ENCODE measurements around the gene LILRB3. TPM values are rescaled to one million over a fixed set of nuclear protein-coding genes. Genes with fewer than 3 reads are reported as not detected.
"Not testable (repeated sequence)": the region's sequence is repeated elsewhere in the genome, so short reads cannot be mapped to it uniquely, and the experiment has no call there.

LILRB3 gene
- total RNA-seq, 1 donor from 2014 or later = 0.61 TPM

GRCh38 chr19:54191011-54191810 is 31.6 kb downstream of the LILRB3 start, which contains the start of gene TSEN34:
Gene TSEN34, plus strand, starts transcription at chr19:54191308. Its CDS starts 57 bp downstream, at chr19:54191365.
- intact Hi-C loops (cut with micrococcal nuclease) = no loop called here

- intact Hi-C loops (cut with micrococcal nuclease) = loop anchor here (1.0 kb wide), 4 partner anchors 10 to 88 kb away; partner anchors contain the start of genes CNOT3, NDUFA3 and RPS9
Measured at GRCh38 chr19:54190503-54191010, 32.2 kb downstream of the LILRB3 start.

- intact Hi-C loops (cut with micrococcal nuclease) = loop anchor here (1.0 kb wide), 8 partner anchors 10 to 323 kb away; partner anchors contain the start of genes CNOT3, LENG1, LENG9 and MYADM
Measured at GRCh38 chr19:54189735-54190502, 32.9 kb downstream of the LILRB3 start.

- intact Hi-C loops (cut with micrococcal nuclease) = loop anchor here (1.0 kb wide), 4 partner anchors 30 to 322 kb away; partner anchors contain the start of genes LENG1, LENG9, MYADM and PRPF31
Measured at GRCh38 chr19:54189145-54189734, 33.6 kb downstream of the LILRB3 start, which contains the start of gene MBOAT7. Gene MBOAT7, minus strand, starts transcription at chr19:54189580. Its CDS starts 1,072 bp downstream, at chr19:54188508.

GRCh38 chr19:54188215-54188871 is 34.5 kb downstream of the LILRB3 start:
- intact Hi-C loops (cut with micrococcal nuclease) = no loop called here

GRCh38 chr19:54186934-54187381 is 35.8 kb downstream of the LILRB3 start:
- intact Hi-C loops (cut with micrococcal nuclease) = no loop called here

- intact Hi-C loops (cut with micrococcal nuclease) = no loop called here
Measured at GRCh38 chr19:54186351-54186750, 36.5 kb downstream of the LILRB3 start.

GRCh38 chr19:54183431-54183830 is 39.4 kb downstream of the LILRB3 start:
- intact Hi-C loops (cut with micrococcal nuclease) = no loop called here

- intact Hi-C loops (cut with micrococcal nuclease) = not testable (repeated sequence)
Measured at GRCh38 chr19:54181894-54182293, 40.9 kb downstream of the LILRB3 start.

- intact Hi-C loops (cut with micrococcal nuclease) = no loop called here
Measured at GRCh38 chr19:54180691-54181091, 42.1 kb downstream of the LILRB3 start.

GRCh38 chr19:54179921-54180461 is 42.8 kb downstream of the LILRB3 start:
- intact Hi-C loops (cut with micrococcal nuclease) = no loop called here

- intact Hi-C loops (cut with micrococcal nuclease) = no loop called here
Measured at GRCh38 chr19:54179262-54179852, 43.5 kb downstream of the LILRB3 start.

GRCh38 chr19:54178581-54179261 is 44.1 kb downstream of the LILRB3 start:
- intact Hi-C loops (cut with micrococcal nuclease) = no loop called here

GRCh38 chr19:54173951-54174834 is 48.6 kb downstream of the LILRB3 start:
- intact Hi-C loops (cut with micrococcal nuclease) = no loop called here

- intact Hi-C loops (cut with micrococcal nuclease) = no loop called here
Measured at GRCh38 chr19:54173359-54173699, 49.5 kb downstream of the LILRB3 start.

- intact Hi-C loops (cut with micrococcal nuclease) = no loop called here
Measured at GRCh38 chr19:54172471-54173358, 50.1 kb downstream of the LILRB3 start, which contains the start of gene TMC4. Gene TMC4, minus strand, starts transcription at chr19:54173160. Its CDS starts 43 bp downstream, at chr19:54173117.

GRCh38 chr19:54171736-54172431 is 50.9 kb downstream of the LILRB3 start:
- intact Hi-C loops (cut with micrococcal nuclease) = not testable (repeated sequence)
